Neural progenitor cell (in vitro differentiated cells): Measurements from ENCODE around the gene TMEM130. TPM values are rescaled to one million over a fixed set of nuclear protein-coding genes. Genes with fewer than 3 reads are reported as not detected.

ENCODE experiments used
- DNase-seq: peaks from one replicate; pipeline ENCODE4 v3.0.0-alpha.2; 2016; ENCODE audit warnings: low spot score
- H2AFZ ChIP-seq: fragments of 200-600 bp; sonication (generic); replicated peaks from 2 replicates; pipeline ENCODE4 v1.6.1; 2016; ENCODE audit warnings: antibody characterized with exemption
- H3F3A ChIP-seq: fragments of 200-600 bp; sonication (generic); 2 replicates; pipeline ENCODE4 v1.6.1; 2016; ENCODE audit warnings: antibody characterized with exemption, low read depth
- H3K27ac ChIP-seq: fragments of 200-600 bp; sonication (generic); 2 replicates; pipeline ENCODE4 v1.5.1; 2016; ENCODE audit warnings: mild to moderate bottlenecking
- H3K27me3 ChIP-seq: fragments of 200-600 bp; sonication (generic); 2 replicates; pipeline ENCODE4 v1.6.1; 2016; ENCODE audit warnings: mild to moderate bottlenecking, moderate library complexity
- H3K36me3 ChIP-seq: fragments of 200-600 bp; sonication (generic); 2 replicates; pipeline ENCODE4 v1.5.1; 2016
- H3K4me1 ChIP-seq: fragments of 200-600 bp; sonication (generic); 2 replicates; pipeline ENCODE4 v1.6.1; 2016; ENCODE audit warnings: mixed run types
- H3K4me2 ChIP-seq: fragments of 200-600 bp; sonication (generic); 2 replicates; pipeline ENCODE4 v1.6.1; 2016
- H3K4me3 ChIP-seq: fragments of 200-600 bp; sonication (generic); 2 replicates; pipeline ENCODE4 v1.5.1; 2016
- H3K79me2 ChIP-seq: fragments of 200-600 bp; sonication (generic); 2 replicates; pipeline ENCODE4 v1.6.1; 2016; ENCODE audit warnings: low read depth
- H3K9ac ChIP-seq: fragments of 200-600 bp; sonication (generic); 2 replicates; pipeline ENCODE4 v1.6.1; 2016
- H3K9me3 ChIP-seq: fragments of 200-600 bp; sonication (generic); 2 replicates; pipeline ENCODE4 v1.5.1; 2016; ENCODE audit warnings: low read depth
- H4K20me1 ChIP-seq: fragments of 200-600 bp; sonication (generic); 2 replicates; pipeline ENCODE4 v1.6.1; 2016; ENCODE audit warnings: low read depth
- H3K27ac Mint-ChIP-seq: 3 replicates; pipeline ENCODE4 v1.8.0; 2021; ENCODE audit warnings: mixed read lengths
- H3K27me3 Mint-ChIP-seq: 2 replicates; pipeline ENCODE4 v1.8.0; 2022; ENCODE audit warnings: low read depth, mild to moderate bottlenecking, inconsistent platforms, moderate library complexity, mixed read lengths; ENCODE audit not compliant: insufficient read depth
- H3K36me3 Mint-ChIP-seq: 3 replicates; pipeline ENCODE4 v1.8.0; 2021; ENCODE audit warnings: mixed read lengths
- H3K4me1 Mint-ChIP-seq: 3 replicates; pipeline ENCODE4 v1.8.0; 2021; ENCODE audit warnings: mixed read lengths
- H3K4me3 Mint-ChIP-seq: 3 replicates; pipeline ENCODE4 v1.8.0; 2021; ENCODE audit warnings: mild to moderate bottlenecking, moderate library complexity, mixed read lengths
- H3K9me3 Mint-ChIP-seq: 3 replicates; pipeline ENCODE4 v1.8.0; 2020; ENCODE audit warnings: mixed read lengths
- EZH2 ChIP-seq: fragments of 200-600 bp; sonication (generic); IDR thresholded peaks from 2 replicates; pipeline ENCODE4 v1.6.1; 2017; ENCODE audit warnings: antibody characterized with exemption, mild to moderate bottlenecking, moderate library complexity
- EZH2phosphoT487 ChIP-seq: fragments of 200-600 bp; sonication (generic); IDR thresholded peaks from 2 replicates; pipeline ENCODE4 v1.6.1; 2017; ENCODE audit warnings: antibody characterized with exemption
- total RNA-seq: library from RNA; depleted of rRNA; stranded (reverse); fragments of >200 nt; gene quantifications from 2 replicates; pipeline ENCODE4 v1.2.3, GENCODE V29; 2015; ENCODE audit warnings: low replicate concordance
- TF ChIP-seq, protein P1 (sequence below): fragments of 200-600 bp; sonication (generic); IDR thresholded peaks from 2 replicates; pipeline ENCODE4 v1.5.1; 2017; ENCODE audit warnings: antibody characterized with exemption, mild to moderate bottlenecking

Gene TMEM130
- total RNA-seq, 1 donor from 2014 or later = 1.0 TPM

DNA sequence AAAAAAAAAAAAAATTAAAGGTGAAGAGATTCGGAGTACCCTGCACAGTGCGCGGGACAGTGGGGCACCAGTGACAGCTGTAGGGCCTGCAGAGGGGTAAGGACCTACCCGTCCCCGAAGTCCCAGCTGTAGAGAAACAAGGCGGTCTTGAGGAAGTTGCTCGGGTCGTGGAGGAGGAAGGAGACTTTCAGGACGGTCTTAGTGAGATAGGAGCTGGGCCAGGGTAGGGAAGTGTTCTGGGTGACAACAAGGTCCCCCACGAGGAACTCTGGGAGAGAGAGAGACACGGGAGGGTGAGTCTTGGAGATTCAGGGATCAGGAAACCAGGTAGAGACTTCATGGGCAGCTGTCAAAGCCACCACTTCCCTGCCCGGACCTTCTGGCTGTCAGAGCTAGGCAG is 9.7 kb downstream of the TMEM130 start:
- no peaks in the 10 kb centered on the region for H3K9me3 ChIP-seq
- H3K27me3 Mint-ChIP-seq = peaks cover 9% of the 10 kb centered on the region
- no peak overlapping the region for H3K4me3 Mint-ChIP-seq
- no peak for DNase-seq
- H3K27me3 ChIP-seq = no peaks in the 10 kb centered on the region
- no peak overlapping the region for H3K9ac ChIP-seq
- TF ChIP-seq, protein P1, sequence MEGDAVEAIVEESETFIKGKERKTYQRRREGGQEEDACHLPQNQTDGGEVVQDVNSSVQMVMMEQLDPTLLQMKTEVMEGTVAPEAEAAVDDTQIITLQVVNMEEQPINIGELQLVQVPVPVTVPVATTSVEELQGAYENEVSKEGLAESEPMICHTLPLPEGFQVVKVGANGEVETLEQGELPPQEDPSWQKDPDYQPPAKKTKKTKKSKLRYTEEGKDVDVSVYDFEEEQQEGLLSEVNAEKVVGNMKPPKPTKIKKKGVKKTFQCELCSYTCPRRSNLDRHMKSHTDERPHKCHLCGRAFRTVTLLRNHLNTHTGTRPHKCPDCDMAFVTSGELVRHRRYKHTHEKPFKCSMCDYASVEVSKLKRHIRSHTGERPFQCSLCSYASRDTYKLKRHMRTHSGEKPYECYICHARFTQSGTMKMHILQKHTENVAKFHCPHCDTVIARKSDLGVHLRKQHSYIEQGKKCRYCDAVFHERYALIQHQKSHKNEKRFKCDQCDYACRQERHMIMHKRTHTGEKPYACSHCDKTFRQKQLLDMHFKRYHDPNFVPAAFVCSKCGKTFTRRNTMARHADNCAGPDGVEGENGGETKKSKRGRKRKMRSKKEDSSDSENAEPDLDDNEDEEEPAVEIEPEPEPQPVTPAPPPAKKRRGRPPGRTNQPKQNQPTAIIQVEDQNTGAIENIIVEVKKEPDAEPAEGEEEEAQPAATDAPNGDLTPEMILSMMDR = no peak
- no peak for TF ChIP-seq EZH2phosphoT487
- no peak for TF ChIP-seq EZH2
- H3K27ac ChIP-seq = no peak overlapping the region
- no peak overlapping the region for H3K4me3 ChIP-seq
- H3K79me2 ChIP-seq = no peaks in the 10 kb centered on the region
- no peak overlapping the region for H3K4me2 ChIP-seq
- H3F3A ChIP-seq = no peaks in the 10 kb centered on the region
- no peaks in the 10 kb centered on the region for H3K36me3 ChIP-seq
- no peaks in the 10 kb centered on the region for H3K4me1 ChIP-seq
- no peak overlapping the region for H2AFZ ChIP-seq
- no peak overlapping the region for H3K27ac Mint-ChIP-seq
- no peaks in the 10 kb centered on the region for H3K4me1 Mint-ChIP-seq
- no peaks in the 10 kb centered on the region for H4K20me1 ChIP-seq
- H3K36me3 Mint-ChIP-seq = no peaks in the 10 kb centered on the region
- H3K9me3 Mint-ChIP-seq = no peaks in the 10 kb centered on the region

DNA sequence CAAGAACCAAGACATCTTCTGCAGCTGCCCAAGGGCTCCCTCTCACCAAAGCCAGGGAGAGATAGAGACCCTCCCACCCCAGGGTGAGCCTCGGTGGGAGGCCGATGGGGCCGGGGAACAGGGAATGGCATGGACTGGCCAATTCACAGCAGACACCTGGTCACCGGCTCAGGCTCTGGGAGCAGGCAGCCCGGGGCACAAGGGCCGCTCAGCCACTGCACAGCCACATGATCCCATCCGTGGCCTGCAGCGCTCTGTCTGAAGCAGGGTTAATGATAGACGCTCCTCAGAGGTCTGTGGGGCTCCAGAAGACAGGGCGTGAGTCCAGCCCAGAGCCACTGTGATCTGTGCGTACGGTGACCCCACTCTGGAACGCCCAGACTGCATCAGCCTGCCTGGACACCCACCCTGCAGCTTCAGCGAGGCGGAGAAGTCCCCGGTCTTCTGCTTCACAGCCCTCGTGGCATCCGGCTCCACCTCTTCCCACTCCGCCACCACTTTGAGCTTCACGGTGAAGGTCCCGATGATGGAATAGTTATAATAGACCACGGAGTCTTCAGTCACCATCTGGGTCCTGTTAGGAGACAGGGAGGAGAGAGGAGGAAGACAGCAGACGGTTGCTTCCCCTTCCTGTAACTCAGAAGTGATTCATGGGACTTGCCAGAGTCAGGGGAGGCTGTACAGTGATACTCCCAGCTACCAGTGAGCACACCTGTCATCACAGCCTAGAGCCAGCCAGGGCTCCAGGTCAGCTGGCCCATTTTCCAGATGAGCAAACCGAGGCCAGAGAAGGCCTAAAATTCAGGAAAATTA is 14.0 kb downstream of the TMEM130 start:
- Mint-ChIP-seq H3K4me1 (peaks cover 18% of the 10 kb centered on the region), H3K4me3 (no peak overlapping the region), H3K9me3 (no peaks in the 10 kb centered on the region), H3K36me3 (peaks cover 3% of the 10 kb centered on the region), H3K27ac (peak overlapping the region; percentile 50), H3K27me3 (peaks cover 12% of the 10 kb centered on the region)
- no peak overlapping the region for H3K4me2 ChIP-seq
- H3K4me1 ChIP-seq = peaks cover 2% of the 10 kb centered on the region
- no peak for TF ChIP-seq EZH2phosphoT487
- no peak for TF ChIP-seq EZH2
- TF ChIP-seq, protein P1 = no peak
- no peaks in the 10 kb centered on the region for H3K9me3 ChIP-seq
- DNase-seq = no peak
- no peaks in the 10 kb centered on the region for H3F3A ChIP-seq
- H3K27ac ChIP-seq = no peak overlapping the region
- H3K36me3 ChIP-seq = no peaks in the 10 kb centered on the region
- H3K27me3 ChIP-seq = no peaks in the 10 kb centered on the region
- no peaks in the 10 kb centered on the region for H3K79me2 ChIP-seq
- H2AFZ ChIP-seq = no peak overlapping the region
- H3K4me3 ChIP-seq = no peak overlapping the region
- no peak overlapping the region for H3K9ac ChIP-seq
- H4K20me1 ChIP-seq = no peaks in the 10 kb centered on the region

DNA sequence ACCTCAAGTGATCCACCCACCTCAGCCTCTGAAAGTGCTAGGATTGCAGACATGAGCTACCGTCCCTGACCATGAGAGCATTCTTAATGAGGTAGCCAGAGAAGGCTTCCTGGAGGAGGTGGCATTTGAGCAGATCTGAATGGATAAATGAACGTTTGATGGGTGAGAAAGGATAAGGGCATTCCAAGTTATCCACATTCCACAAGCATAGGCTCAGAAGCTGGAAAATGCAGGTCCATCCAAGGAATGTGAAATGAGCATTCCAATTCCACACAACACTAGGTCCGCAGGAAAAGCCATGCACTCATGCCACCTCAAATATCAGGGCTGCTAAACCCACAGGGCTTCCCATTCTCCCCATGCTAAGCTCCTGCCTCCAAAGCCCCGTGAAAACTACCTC is 17.0 kb downstream of the TMEM130 start:
- Histone ChIP-seq H3K79me2 (no peaks in the 10 kb centered on the region), H3K9me3 (peaks cover 3% of the 10 kb centered on the region), H3K9ac (no peak overlapping the region), H3K4me3 (no peak overlapping the region), H3K36me3 (no peaks in the 10 kb centered on the region), H3K27ac (no peak overlapping the region), H3K4me2 (no peak overlapping the region), H3F3A (no peaks in the 10 kb centered on the region), H2AFZ (no peak overlapping the region), H3K4me1 (peaks cover 2% of the 10 kb centered on the region), H4K20me1 (no peaks in the 10 kb centered on the region), H3K27me3 (no peaks in the 10 kb centered on the region)
- Mint-ChIP-seq H3K36me3 (peaks cover 5% of the 10 kb centered on the region), H3K27ac (peak overlapping the region; percentile 18), H3K9me3 (no peaks in the 10 kb centered on the region), H3K4me3 (no peak overlapping the region), H3K27me3 (peaks cover 6% of the 10 kb centered on the region), H3K4me1 (peaks cover 19% of the 10 kb centered on the region)
- no peak for DNase-seq
- no peak for TF ChIP-seq EZH2phosphoT487
- TF ChIP-seq, protein P1 = no peak
- TF ChIP-seq EZH2 = no peak
